HepG2 (cell line): ENCODE results near the gene PRKCZ. TPM values are rescaled to one million over a fixed set of nuclear protein-coding genes. Genes with fewer than 3 reads are reported as not detected.

Source experiments
- ADNP ChIP-seq: sonication (generic); formaldehyde crosslinking; IDR thresholded peaks from 2 replicates; pipeline ENCODE4 v1.4.0; 2020; ENCODE audit warnings: missing genetic modification reagents
- AGO2 ChIP-seq: fragments of 200-400 bp; formaldehyde crosslinking; optimal IDR thresholded peaks from 2 replicates; pipeline ENCODE3; 2017; ENCODE audit warnings: mild to moderate bottlenecking, low read depth, low read length, moderate library complexity
- ELF3 ChIP-seq: IDR thresholded peaks from 2 replicates; pipeline ENCODE4 v1.6.1; 2016; ENCODE audit warnings: missing genetic modification reagents, missing compliant biosample characterization
- GATA4 ChIP-seq: sonication (generic); IDR thresholded peaks from 2 replicates; pipeline ENCODE4 v1.6.1; 2016; ENCODE audit warnings: antibody characterized with exemption, low read depth, borderline replicate concordance
- HDAC2 ChIP-seq: sonication (generic); formaldehyde crosslinking; IDR thresholded peaks from 2 replicates; pipeline ENCODE4 v1.4.0; 2020; ENCODE audit warnings: missing genetic modification reagents
- HOXA3 ChIP-seq: sonication (generic); formaldehyde crosslinking; IDR thresholded peaks from 2 replicates; pipeline ENCODE4 v1.5.0; 2020; ENCODE audit warnings: missing genetic modification reagents
- ISL2 ChIP-seq: sonication (generic); formaldehyde crosslinking; IDR thresholded peaks from 2 replicates; pipeline ENCODE4 v1.5.0; 2020; ENCODE audit warnings: missing genetic modification reagents
- KLF9 ChIP-seq: IDR thresholded peaks from 2 replicates; pipeline ENCODE4 v1.6.1; 2016; ENCODE audit warnings: low read depth
- SOX6 ChIP-seq, 2 experiments: fragments of 450-650 bp in 1 of 2; sonication (generic) in 1 of 2; formaldehyde crosslinking in 1 of 2; IDR thresholded peaks; 2 replicates each; pipeline versions ENCODE4 v1.4.0 to v1.6.1; 2017 to 2020; ENCODE audit warnings: antibody characterized with exemption in 1 of 2, mild to moderate bottlenecking in 1 of 2, missing genetic modification reagents in 1 of 2
- ZFX ChIP-seq: sonication (generic); formaldehyde crosslinking; IDR thresholded peaks from 2 replicates; pipeline ENCODE4 v1.4.0; 2020; ENCODE audit warnings: mild to moderate bottlenecking, low read depth, missing genetic modification reagents, moderate library complexity
- ZNF350 ChIP-seq: sonication (generic); formaldehyde crosslinking; IDR thresholded peaks from 2 replicates; pipeline ENCODE4 v1.4.0; 2020; ENCODE audit warnings: mild to moderate bottlenecking, low read depth, missing genetic modification reagents, borderline replicate concordance
- ZNF614 ChIP-seq: IDR thresholded peaks from 2 replicates; pipeline ENCODE4 v1.6.1; 2018; ENCODE audit warnings: missing biosample characterization, missing genetic modification reagents, inconsistent platforms, borderline replicate concordance
- ZNF644 ChIP-seq: IDR thresholded peaks from 2 replicates; pipeline ENCODE4 v1.6.1; 2016; ENCODE audit warnings: low read depth
- ZNF879 ChIP-seq: sonication (generic); formaldehyde crosslinking; IDR thresholded peaks from 2 replicates; pipeline ENCODE4 v1.8.1; 2023; ENCODE audit warnings: missing genetic modification reagents
- ZSCAN29 ChIP-seq: sonication (generic); formaldehyde crosslinking; conservative IDR thresholded peaks from 2 replicates; pipeline ENCODE4 v1.4.0; 2020; ENCODE audit warnings: mild to moderate bottlenecking, missing genetic modification reagents
- polyA plus RNA-seq, 8 experiments: library from polyadenylated mRNA; depleted of rRNA in 3 of 8; stranded (reverse) in 7 of 8; unstranded in 1 of 8; fragments of >200 nt; fragmentation: Illumina TruSeq in 4 of 8; extraction: Trizol in 4 of 8; gene quantifications; 2 replicates each; pipeline versions ENCODE4 v1.2.1 to v1.2.3, GENCODE V29; 2011 to 2016; ENCODE audit warnings: low read depth in 4 of 8, missing spikeins in 1 of 8, mixed read lengths in 1 of 8; ENCODE audit not compliant: insufficient read depth in 1 of 8
- total RNA-seq, 5 experiments: library from RNA; depleted of rRNA; stranded (reverse); fragments of >200 nt; fragmentation: Illumina TruSeq; extraction: Trizol; gene quantifications; 2 replicates each; pipeline ENCODE4 v1.2.3, GENCODE V29; 2016; ENCODE audit warnings: low read depth in 1 of 5
- TF ChIP-seq, protein P1 (sequence below): IDR thresholded peaks from 2 replicates; pipeline ENCODE4 v1.6.1; 2016; ENCODE audit warnings: missing compliant biosample characterization, missing genetic modification reagents, borderline replicate concordance
- TF ChIP-seq, protein P2 (sequence below): sonication (generic); formaldehyde crosslinking; IDR thresholded peaks from 2 replicates; pipeline ENCODE4 v1.5.0; 2020; ENCODE audit warnings: mild to moderate bottlenecking, missing genetic modification reagents
- TF ChIP-seq, protein P3 (sequence below): sonication (generic); formaldehyde crosslinking; IDR thresholded peaks from 2 replicates; pipeline ENCODE4 v1.8.1; 2023; ENCODE audit warnings: mild to moderate bottlenecking, moderate library complexity, missing genetic modification reagents
- TF ChIP-seq, protein P4 (sequence below): sonication (generic); formaldehyde crosslinking; IDR thresholded peaks from 2 replicates; pipeline ENCODE4 v1.5.0; 2020; ENCODE audit warnings: mild to moderate bottlenecking, missing genetic modification reagents, moderate library complexity

Gene PRKCZ
- total and polyA plus RNA-seq, 2 of the 13 experiments (the other 11 are each of a cell fraction or from before 2014, with no cell fraction given) = 34.7 to 85.2 TPM

DNA sequence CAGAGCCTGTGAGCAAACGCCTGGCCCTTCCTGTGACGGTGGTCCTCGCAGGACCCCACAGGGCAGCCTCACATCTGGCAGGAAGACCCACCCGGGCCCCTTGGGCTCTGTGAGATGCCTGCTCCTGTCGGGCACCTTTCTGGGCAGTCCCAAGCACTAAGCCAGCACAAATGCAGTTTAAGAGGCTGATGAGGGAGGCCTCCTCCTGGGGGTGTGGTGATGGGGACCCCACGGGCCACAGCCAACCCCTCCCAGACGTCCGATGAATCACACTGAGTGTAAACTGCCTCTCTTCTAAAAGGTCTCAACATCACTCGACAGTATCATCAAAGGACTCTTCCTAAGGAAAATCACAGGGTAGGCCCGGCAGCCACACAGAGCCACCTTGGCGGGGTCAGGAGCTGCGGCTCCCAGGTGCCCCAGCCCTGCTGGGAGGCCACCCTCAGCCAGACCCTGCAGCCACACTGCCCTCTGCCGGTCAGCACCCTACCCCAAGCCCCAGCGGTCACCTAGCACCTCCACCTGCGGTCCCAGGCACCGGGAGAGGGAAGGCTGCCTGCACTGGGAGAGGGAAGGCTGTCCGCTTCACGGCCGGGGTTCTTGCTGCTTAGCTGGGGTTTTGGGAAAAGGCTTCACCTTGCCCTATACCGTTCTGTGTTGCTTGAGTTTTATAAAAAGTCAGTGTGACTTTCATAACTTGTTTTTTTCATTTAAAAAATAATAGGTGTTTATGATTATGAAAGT lies 3.9 kb upstream of the PRKCZ start (continued):
- TF ChIP-seq ZSCAN29 (no peak), ZFX (CRISPR knock-in tag) (no peak), ADNP (CRISPR knock-in tag) (no peak), ZNF879 (CRISPR knock-in tag) (no peak), ELF3 (CRISPR knock-in tag) (peak; percentile 35; the same call in 1 of the 2 replicates), ZNF644 (CRISPR knock-in tag) (0 out of 2 replicates have a peak, but pooled peaks have one; percentile 25), SOX6 (IDR thresholded peaks at IDR 0.05) (no peak), SOX6 (CRISPR knock-in tag; IDR thresholded peaks at IDR 0.05) (no peak; the same call in 1 of the 2 replicates), ZNF614 (CRISPR knock-in tag) (peak; percentile 47; the same call in 1 of the 2 replicates), HDAC2 (CRISPR knock-in tag) (no peak; the same call in 1 of the 2 replicates), GATA4 (no peak), ISL2 (CRISPR knock-in tag) (0 out of 2 replicates have a peak, but pooled peaks have one; percentile 14), HOXA3 (CRISPR knock-in tag) (peak; percentile 52; the same call in 1 of the 2 replicates), AGO2 (no peak), KLF9 (CRISPR knock-in tag) (no peak), ZNF350 (no peak)
- TF ChIP-seq, protein P1, sequence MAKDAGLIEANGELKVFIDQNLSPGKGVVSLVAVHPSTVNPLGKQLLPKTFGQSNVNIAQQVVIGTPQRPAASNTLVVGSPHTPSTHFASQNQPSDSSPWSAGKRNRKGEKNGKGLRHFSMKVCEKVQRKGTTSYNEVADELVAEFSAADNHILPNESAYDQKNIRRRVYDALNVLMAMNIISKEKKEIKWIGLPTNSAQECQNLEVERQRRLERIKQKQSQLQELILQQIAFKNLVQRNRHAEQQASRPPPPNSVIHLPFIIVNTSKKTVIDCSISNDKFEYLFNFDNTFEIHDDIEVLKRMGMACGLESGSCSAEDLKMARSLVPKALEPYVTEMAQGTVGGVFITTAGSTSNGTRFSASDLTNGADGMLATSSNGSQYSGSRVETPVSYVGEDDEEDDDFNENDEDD (CRISPR knock-in tag) = no peak
- TF ChIP-seq, protein P2, sequence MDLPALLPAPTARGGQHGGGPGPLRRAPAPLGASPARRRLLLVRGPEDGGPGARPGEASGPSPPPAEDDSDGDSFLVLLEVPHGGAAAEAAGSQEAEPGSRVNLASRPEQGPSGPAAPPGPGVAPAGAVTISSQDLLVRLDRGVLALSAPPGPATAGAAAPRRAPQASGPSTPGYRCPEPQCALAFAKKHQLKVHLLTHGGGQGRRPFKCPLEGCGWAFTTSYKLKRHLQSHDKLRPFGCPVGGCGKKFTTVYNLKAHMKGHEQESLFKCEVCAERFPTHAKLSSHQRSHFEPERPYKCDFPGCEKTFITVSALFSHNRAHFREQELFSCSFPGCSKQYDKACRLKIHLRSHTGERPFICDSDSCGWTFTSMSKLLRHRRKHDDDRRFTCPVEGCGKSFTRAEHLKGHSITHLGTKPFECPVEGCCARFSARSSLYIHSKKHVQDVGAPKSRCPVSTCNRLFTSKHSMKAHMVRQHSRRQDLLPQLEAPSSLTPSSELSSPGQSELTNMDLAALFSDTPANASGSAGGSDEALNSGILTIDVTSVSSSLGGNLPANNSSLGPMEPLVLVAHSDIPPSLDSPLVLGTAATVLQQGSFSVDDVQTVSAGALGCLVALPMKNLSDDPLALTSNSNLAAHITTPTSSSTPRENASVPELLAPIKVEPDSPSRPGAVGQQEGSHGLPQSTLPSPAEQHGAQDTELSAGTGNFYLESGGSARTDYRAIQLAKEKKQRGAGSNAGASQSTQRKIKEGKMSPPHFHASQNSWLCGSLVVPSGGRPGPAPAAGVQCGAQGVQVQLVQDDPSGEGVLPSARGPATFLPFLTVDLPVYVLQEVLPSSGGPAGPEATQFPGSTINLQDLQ (CRISPR knock-in tag) = no peak
- TF ChIP-seq, protein P3, sequence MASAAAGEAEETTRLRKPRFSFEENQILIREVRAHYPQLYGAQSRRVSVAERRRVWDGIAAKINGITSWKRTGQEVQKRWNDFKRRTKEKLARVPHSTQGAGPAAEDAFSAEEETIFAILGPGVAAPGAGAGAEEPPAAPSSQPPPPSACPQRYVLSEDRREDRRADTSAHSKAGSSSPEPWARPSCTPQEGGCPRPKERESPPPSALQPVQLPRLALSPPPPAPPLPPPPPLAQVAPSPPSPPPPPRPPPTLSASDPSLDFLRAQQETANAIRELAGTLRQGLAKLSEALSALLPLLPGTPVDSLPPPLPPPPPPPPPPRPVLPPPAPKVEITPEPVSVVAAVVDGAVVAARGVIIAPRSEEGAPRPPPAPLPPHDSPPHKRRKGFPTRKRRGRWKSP (CRISPR knock-in tag) = 0 out of 2 replicates have a peak, but pooled peaks have one; percentile 3
- TF ChIP-seq, protein P4, sequence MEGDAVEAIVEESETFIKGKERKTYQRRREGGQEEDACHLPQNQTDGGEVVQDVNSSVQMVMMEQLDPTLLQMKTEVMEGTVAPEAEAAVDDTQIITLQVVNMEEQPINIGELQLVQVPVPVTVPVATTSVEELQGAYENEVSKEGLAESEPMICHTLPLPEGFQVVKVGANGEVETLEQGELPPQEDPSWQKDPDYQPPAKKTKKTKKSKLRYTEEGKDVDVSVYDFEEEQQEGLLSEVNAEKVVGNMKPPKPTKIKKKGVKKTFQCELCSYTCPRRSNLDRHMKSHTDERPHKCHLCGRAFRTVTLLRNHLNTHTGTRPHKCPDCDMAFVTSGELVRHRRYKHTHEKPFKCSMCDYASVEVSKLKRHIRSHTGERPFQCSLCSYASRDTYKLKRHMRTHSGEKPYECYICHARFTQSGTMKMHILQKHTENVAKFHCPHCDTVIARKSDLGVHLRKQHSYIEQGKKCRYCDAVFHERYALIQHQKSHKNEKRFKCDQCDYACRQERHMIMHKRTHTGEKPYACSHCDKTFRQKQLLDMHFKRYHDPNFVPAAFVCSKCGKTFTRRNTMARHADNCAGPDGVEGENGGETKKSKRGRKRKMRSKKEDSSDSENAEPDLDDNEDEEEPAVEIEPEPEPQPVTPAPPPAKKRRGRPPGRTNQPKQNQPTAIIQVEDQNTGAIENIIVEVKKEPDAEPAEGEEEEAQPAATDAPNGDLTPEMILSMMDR = peak; percentile 98
